Effector memory CD8-positive, alpha-beta T cell (primary cell): Measurements from ENCODE around the gene JAZF1.
"Not testable (repeated sequence)": the region's sequence is repeated elsewhere in the genome, so short reads cannot be mapped to it uniquely, and the experiment has no call there.

Experiments
- ATAC-seq: fragments of 150-1000 bp; cut with Tn5 transposase; replicated peaks from 2 replicates; pipeline ENCODE4 v1.10.0; 2021; ENCODE audit warnings: mild to moderate bottlenecking, moderate library complexity
- DNase-seq, 3 experiments: peaks; one replicate each; pipeline ENCODE4 v3.0.0; 2021
- H3K27ac Mint-ChIP-seq, 2 donors: one replicate each; pipeline ENCODE4 v1.8.0; 2022; ENCODE audit warnings: mild to moderate bottlenecking in 2 of 2, mixed read lengths in 2 of 2, moderate library complexity in 2 of 2
- H3K27me3 Mint-ChIP-seq, 2 donors: one replicate each; pipeline ENCODE4 v1.8.0; 2022; ENCODE audit warnings: mixed read lengths in 2 of 2
- H3K36me3 Mint-ChIP-seq: one replicate; pipeline ENCODE4 v1.8.0; 2022; ENCODE audit warnings: mild to moderate bottlenecking, moderate library complexity, mixed read lengths; ENCODE audit not compliant: insufficient read depth
- H3K4me1 Mint-ChIP-seq, 2 donors: one replicate each; pipeline ENCODE4 v1.8.0; 2022; ENCODE audit warnings: low read depth in 2 of 2, mixed read lengths in 2 of 2
- H3K4me3 Mint-ChIP-seq, 2 donors: one replicate each; pipeline ENCODE4 v1.8.0; 2022; ENCODE audit warnings: mild to moderate bottlenecking in 2 of 2, mixed read lengths in 2 of 2, moderate library complexity in 2 of 2
- H3K9me3 Mint-ChIP-seq, 2 donors: one replicate each; pipeline ENCODE4 v1.8.0; 2022; ENCODE audit warnings: mixed read lengths in 2 of 2

JAZF1 gene

GRCh38 chr7:27872356-27873275 is 308.0 kb downstream of the JAZF1 start:
- peaks cover 0 to 3% of the 10 kb centered on the region in 2 donors for H3K9me3 Mint-ChIP-seq
- DNase-seq (no peak), ATAC-seq (no peak)
- peaks cover 23 to 42% of the 10 kb centered on the region in 2 donors for H3K4me1 Mint-ChIP-seq
- H3K27me3 Mint-ChIP-seq, result no peaks in the 10 kb centered on the region
- no peak overlapping the region for H3K27ac Mint-ChIP-seq
- peaks cover 7% of the 10 kb centered on the region for H3K36me3 Mint-ChIP-seq
- H3K4me3 Mint-ChIP-seq, result no peak overlapping the region

GRCh38 chr7:27871866-27872265 is 308.7 kb downstream of the JAZF1 start:
- Mint-ChIP-seq H3K4me3 (no peak overlapping the region), H3K9me3 (peaks cover 0 to 3% of the 10 kb centered on the region in 2 donors), H3K4me1 (peaks cover 26 to 47% of the 10 kb centered on the region in 2 donors), H3K27ac (no peak overlapping the region), H3K36me3 (peaks cover 6% of the 10 kb centered on the region), H3K27me3 (no peaks in the 10 kb centered on the region)
- ATAC-seq (no peak), DNase-seq (no peak)

- no peak overlapping the region for H3K4me3 Mint-ChIP-seq
- DNase-seq (no peak), ATAC-seq (no peak)
- H3K27me3 Mint-ChIP-seq, result no peaks in the 10 kb centered on the region
- H3K27ac Mint-ChIP-seq, result no peak overlapping the region
- H3K36me3 Mint-ChIP-seq, result peaks cover 10% of the 10 kb centered on the region
- H3K9me3 Mint-ChIP-seq, result peaks cover 0 to 3% of the 10 kb centered on the region in 2 donors
- peaks cover 33 to 51% of the 10 kb centered on the region in 2 donors for H3K4me1 Mint-ChIP-seq
Measured at GRCh38 chr7:27871086-27871485, 309.5 kb downstream of the JAZF1 start.

GRCh38 chr7:27870595-27870994 is 310.0 kb downstream of the JAZF1 start:
- Mint-ChIP-seq H3K4me1 (peaks cover 34 to 49% of the 10 kb centered on the region in 2 donors), H3K36me3 (peaks cover 10% of the 10 kb centered on the region), H3K4me3 (no peak overlapping the region), H3K9me3 (peaks cover 0 to 3% of the 10 kb centered on the region in 2 donors), H3K27ac (peak overlapping the region in 1 of 2 donors; percentile 45), H3K27me3 (no peaks in the 10 kb centered on the region)
- DNase-seq (no peak), ATAC-seq (no peak)

- no peak for DNase-seq
- Mint-ChIP-seq H3K9me3 (peaks cover 0 to 3% of the 10 kb centered on the region in 2 donors), H3K4me1 (peaks cover 33 to 50% of the 10 kb centered on the region in 2 donors), H3K27ac (no peak overlapping the region), H3K27me3 (no peaks in the 10 kb centered on the region), H3K36me3 (peaks cover 7% of the 10 kb centered on the region), H3K4me3 (no peak overlapping the region)
- ATAC-seq, result no peak
Measured at GRCh38 chr7:27869056-27869455, 311.5 kb downstream of the JAZF1 start.

GRCh38 chr7:27868131-27868550 is 312.5 kb downstream of the JAZF1 start:
- H3K4me3 Mint-ChIP-seq, result peak overlapping the region in 1 of 2 donors; percentile 38
- peak overlapping the region; percentile 41 to 89 for H3K27ac Mint-ChIP-seq
- no peak for DNase-seq
- ATAC-seq, result no peak
- H3K36me3 Mint-ChIP-seq, result peaks cover 9% of the 10 kb centered on the region
- H3K27me3 Mint-ChIP-seq, result no peaks in the 10 kb centered on the region
- H3K4me1 Mint-ChIP-seq, result peaks cover 26 to 48% of the 10 kb centered on the region in 2 donors
- peaks cover 0 to 3% of the 10 kb centered on the region in 2 donors for H3K9me3 Mint-ChIP-seq

- peaks cover 25 to 46% of the 10 kb centered on the region in 2 donors for H3K4me1 Mint-ChIP-seq
- peaks cover 10% of the 10 kb centered on the region for H3K36me3 Mint-ChIP-seq
- peak overlapping the region; percentile 44 to 83 for H3K27ac Mint-ChIP-seq
Measured at GRCh38 chr7:27866828-27867672, 313.5 kb downstream of the JAZF1 start.

GRCh38 chr7:27866256-27866655 is 314.3 kb downstream of the JAZF1 start:
- peak overlapping the region; percentile 8 to 58 for H3K4me3 Mint-ChIP-seq
- peak; percentile 61 for ATAC-seq
- H3K36me3 Mint-ChIP-seq, result peaks cover 12% of the 10 kb centered on the region
- no peaks in the 10 kb centered on the region for H3K27me3 Mint-ChIP-seq
- peaks cover 0 to 3% of the 10 kb centered on the region in 2 donors for H3K9me3 Mint-ChIP-seq
- DNase-seq, result no peak
- H3K27ac Mint-ChIP-seq, result peak overlapping the region; percentile 44 to 83
- H3K4me1 Mint-ChIP-seq, result peaks cover 25 to 43% of the 10 kb centered on the region in 2 donors

More at GRCh38 chr7:27866828-27867672, 313.5 kb downstream of the JAZF1 start:
- no peak for ATAC-seq
- DNase-seq, result no peak
- H3K4me3 Mint-ChIP-seq, result peak overlapping the region; percentile 8 to 58
- peaks cover 0 to 3% of the 10 kb centered on the region in 2 donors for H3K9me3 Mint-ChIP-seq
- no peaks in the 10 kb centered on the region for H3K27me3 Mint-ChIP-seq

GRCh38 chr7:27863880-27864279 is 316.7 kb downstream of the JAZF1 start:
- H3K27ac Mint-ChIP-seq, result no peak overlapping the region
- H3K27me3 Mint-ChIP-seq, result no peaks in the 10 kb centered on the region
- ATAC-seq, result no peak
- H3K4me3 Mint-ChIP-seq, result no peak overlapping the region
- peaks cover 0 to 3% of the 10 kb centered on the region in 2 donors for H3K9me3 Mint-ChIP-seq
- peaks cover 13% of the 10 kb centered on the region for H3K36me3 Mint-ChIP-seq
- DNase-seq, result no peak
- H3K4me1 Mint-ChIP-seq, result peaks cover 23 to 40% of the 10 kb centered on the region in 2 donors

GRCh38 chr7:27861747-27862146 is 318.8 kb downstream of the JAZF1 start:
- H3K27me3 Mint-ChIP-seq, result no peaks in the 10 kb centered on the region
- peaks cover 11 to 21% of the 10 kb centered on the region in 2 donors for H3K4me1 Mint-ChIP-seq
- H3K27ac Mint-ChIP-seq, result no peak overlapping the region
- DNase-seq (no peak), ATAC-seq (no peak)
- H3K36me3 Mint-ChIP-seq, result peaks cover 10% of the 10 kb centered on the region
- no peaks in the 10 kb centered on the region for H3K9me3 Mint-ChIP-seq
- no peak overlapping the region for H3K4me3 Mint-ChIP-seq

- Mint-ChIP-seq H3K36me3 (peaks cover 9% of the 10 kb centered on the region), H3K27ac (no peak overlapping the region), H3K4me1 (peaks cover 3 to 15% of the 10 kb centered on the region in 2 donors), H3K9me3 (no peaks in the 10 kb centered on the region), H3K4me3 (no peak overlapping the region), H3K27me3 (no peaks in the 10 kb centered on the region)
- no peak for DNase-seq
- ATAC-seq, result no peak
Measured at GRCh38 chr7:27860800-27861199, 319.8 kb downstream of the JAZF1 start.

- H3K9me3 Mint-ChIP-seq, H3K4me3 Mint-ChIP-seq, ATAC-seq, H3K36me3 Mint-ChIP-seq, DNase-seq, H3K27me3 Mint-ChIP-seq: not testable (repeated sequence)
- Mint-ChIP-seq H3K27ac (peak overlapping the region in 1 of 2 donors; percentile 67), H3K4me1 (peaks cover 2 to 28% of the 10 kb centered on the region in 2 donors)
Measured at GRCh38 chr7:27856703-27857485, 323.7 kb downstream of the JAZF1 start.

- Mint-ChIP-seq H3K9me3 (peaks cover 4 to 8% of the 10 kb centered on the region in 2 donors), H3K27me3 (no peaks in the 10 kb centered on the region), H3K4me1 (peaks cover 2 to 24% of the 10 kb centered on the region in 2 donors), H3K36me3 (peaks cover 6% of the 10 kb centered on the region), H3K4me3 (no peak overlapping the region), H3K27ac (no peak overlapping the region)
- ATAC-seq (no peak), DNase-seq (no peak)
Measured at GRCh38 chr7:27850531-27850930, 330.1 kb downstream of the JAZF1 start.
